KMS-11 (cell line): ENCODE results near the gene ZFHX2.

Experiments used
- H2AFZ ChIP-seq: fragments of 200-600 bp; sonication (generic); 2 replicates; pipeline ENCODE4 v1.6.1; 2016; ENCODE audit warnings: antibody characterized with exemption, mixed run types, low read depth
- H3K27ac ChIP-seq: fragments of 200-600 bp; sonication (generic); 2 replicates; pipeline ENCODE4 v1.6.1; 2016; ENCODE audit warnings: mild to moderate bottlenecking, mixed run types
- H3K27me3 ChIP-seq: fragments of 200-600 bp; sonication (generic); 2 replicates; pipeline ENCODE4 v1.6.1; 2017; ENCODE audit warnings: mild to moderate bottlenecking, low read depth, mixed run types, moderate library complexity; ENCODE audit not compliant: insufficient read depth
- H3K36me3 ChIP-seq: fragments of 200-600 bp; sonication (generic); 2 replicates; pipeline ENCODE4 v1.6.1; 2017; ENCODE audit warnings: mild to moderate bottlenecking, mixed run types; ENCODE audit not compliant: insufficient read depth
- H3K4me1 ChIP-seq: fragments of 200-600 bp; sonication (generic); 2 replicates; pipeline ENCODE4 v1.6.1; 2016; ENCODE audit warnings: mild to moderate bottlenecking, low read depth, mixed run types; ENCODE audit not compliant: poor library complexity, severe bottlenecking
- H3K4me2 ChIP-seq: fragments of 200-600 bp; sonication (generic); 2 replicates; pipeline ENCODE4 v1.7.0; 2016; ENCODE audit warnings: mild to moderate bottlenecking, mixed run types
- H3K4me3 ChIP-seq: fragments of 200-600 bp; sonication (generic); IDR thresholded peaks from 2 replicates; pipeline ENCODE4 v1.6.1; 2017; ENCODE audit warnings: low read depth, low read length, mixed read lengths; ENCODE audit not compliant: insufficient read depth
- H3K79me2 ChIP-seq: fragments of 200-600 bp; sonication (generic); 2 replicates; pipeline ENCODE4 v1.6.1; 2016; ENCODE audit warnings: low read depth, mixed run types; ENCODE audit not compliant: insufficient read depth
- H3K9ac ChIP-seq: fragments of 200-600 bp; sonication (generic); 2 replicates; pipeline ENCODE4 v1.6.1; 2016; ENCODE audit warnings: mild to moderate bottlenecking, mixed run types
- H4K20me1 ChIP-seq: fragments of 200-600 bp; sonication (generic); 2 replicates; pipeline ENCODE4 v1.6.1; 2016; ENCODE audit warnings: mild to moderate bottlenecking, mixed run types; ENCODE audit not compliant: insufficient read depth
- TF ChIP-seq, protein P1 (sequence below): fragments of 200-600 bp; sonication (generic); conservative IDR thresholded peaks from 2 replicates; pipeline ENCODE4 v1.6.1; 2017; ENCODE audit warnings: low read depth, mild to moderate bottlenecking, antibody characterized with exemption, low read length, moderate library complexity, mixed read lengths

ZFHX2 gene

GRCh38 chr14:23524954-23525353 lies 26.6 kb downstream of the ZFHX2 start:
- TF ChIP-seq, protein P1, sequence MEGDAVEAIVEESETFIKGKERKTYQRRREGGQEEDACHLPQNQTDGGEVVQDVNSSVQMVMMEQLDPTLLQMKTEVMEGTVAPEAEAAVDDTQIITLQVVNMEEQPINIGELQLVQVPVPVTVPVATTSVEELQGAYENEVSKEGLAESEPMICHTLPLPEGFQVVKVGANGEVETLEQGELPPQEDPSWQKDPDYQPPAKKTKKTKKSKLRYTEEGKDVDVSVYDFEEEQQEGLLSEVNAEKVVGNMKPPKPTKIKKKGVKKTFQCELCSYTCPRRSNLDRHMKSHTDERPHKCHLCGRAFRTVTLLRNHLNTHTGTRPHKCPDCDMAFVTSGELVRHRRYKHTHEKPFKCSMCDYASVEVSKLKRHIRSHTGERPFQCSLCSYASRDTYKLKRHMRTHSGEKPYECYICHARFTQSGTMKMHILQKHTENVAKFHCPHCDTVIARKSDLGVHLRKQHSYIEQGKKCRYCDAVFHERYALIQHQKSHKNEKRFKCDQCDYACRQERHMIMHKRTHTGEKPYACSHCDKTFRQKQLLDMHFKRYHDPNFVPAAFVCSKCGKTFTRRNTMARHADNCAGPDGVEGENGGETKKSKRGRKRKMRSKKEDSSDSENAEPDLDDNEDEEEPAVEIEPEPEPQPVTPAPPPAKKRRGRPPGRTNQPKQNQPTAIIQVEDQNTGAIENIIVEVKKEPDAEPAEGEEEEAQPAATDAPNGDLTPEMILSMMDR: no peak
- Histone ChIP-seq H3K4me3 (no peak overlapping the region), H3K27ac (no peak overlapping the region), H3K4me2 (no peak overlapping the region), H3K36me3 (no peaks in the 10 kb centered on the region), H3K79me2 (no peaks in the 10 kb centered on the region), H3K27me3 (no peaks in the 10 kb centered on the region), H3K4me1 (no peaks in the 10 kb centered on the region), H2AFZ (no peak overlapping the region), H3K9ac (no peak overlapping the region), H4K20me1 (no peaks in the 10 kb centered on the region)

GRCh38 chr14:23523229-23524016 lies 28.1 kb downstream of the ZFHX2 start:
- H3K36me3 ChIP-seq: no peaks in the 10 kb centered on the region
- no peaks in the 10 kb centered on the region for H3K79me2 ChIP-seq
- no peaks in the 10 kb centered on the region for H4K20me1 ChIP-seq
- H3K4me3 ChIP-seq: no peak overlapping the region
- no peak overlapping the region for H3K27ac ChIP-seq
- H3K9ac ChIP-seq: no peak overlapping the region
- TF ChIP-seq, protein P1: no peak
- no peaks in the 10 kb centered on the region for H3K27me3 ChIP-seq
- H2AFZ ChIP-seq: no peak overlapping the region
- H3K4me2 ChIP-seq: no peak overlapping the region
- H3K4me1 ChIP-seq: no peaks in the 10 kb centered on the region

GRCh38 chr14:23522643-23523198 lies 28.8 kb downstream of the ZFHX2 start:
- Histone ChIP-seq H3K79me2 (no peaks in the 10 kb centered on the region), H3K4me1 (no peaks in the 10 kb centered on the region), H3K4me3 (no peak overlapping the region), H4K20me1 (no peaks in the 10 kb centered on the region), H3K36me3 (no peaks in the 10 kb centered on the region), H3K4me2 (no peak overlapping the region), H3K9ac (no peak overlapping the region), H3K27ac (no peak overlapping the region), H3K27me3 (no peaks in the 10 kb centered on the region), H2AFZ (no peak overlapping the region)
- TF ChIP-seq, protein P1: no peak

DNA sequence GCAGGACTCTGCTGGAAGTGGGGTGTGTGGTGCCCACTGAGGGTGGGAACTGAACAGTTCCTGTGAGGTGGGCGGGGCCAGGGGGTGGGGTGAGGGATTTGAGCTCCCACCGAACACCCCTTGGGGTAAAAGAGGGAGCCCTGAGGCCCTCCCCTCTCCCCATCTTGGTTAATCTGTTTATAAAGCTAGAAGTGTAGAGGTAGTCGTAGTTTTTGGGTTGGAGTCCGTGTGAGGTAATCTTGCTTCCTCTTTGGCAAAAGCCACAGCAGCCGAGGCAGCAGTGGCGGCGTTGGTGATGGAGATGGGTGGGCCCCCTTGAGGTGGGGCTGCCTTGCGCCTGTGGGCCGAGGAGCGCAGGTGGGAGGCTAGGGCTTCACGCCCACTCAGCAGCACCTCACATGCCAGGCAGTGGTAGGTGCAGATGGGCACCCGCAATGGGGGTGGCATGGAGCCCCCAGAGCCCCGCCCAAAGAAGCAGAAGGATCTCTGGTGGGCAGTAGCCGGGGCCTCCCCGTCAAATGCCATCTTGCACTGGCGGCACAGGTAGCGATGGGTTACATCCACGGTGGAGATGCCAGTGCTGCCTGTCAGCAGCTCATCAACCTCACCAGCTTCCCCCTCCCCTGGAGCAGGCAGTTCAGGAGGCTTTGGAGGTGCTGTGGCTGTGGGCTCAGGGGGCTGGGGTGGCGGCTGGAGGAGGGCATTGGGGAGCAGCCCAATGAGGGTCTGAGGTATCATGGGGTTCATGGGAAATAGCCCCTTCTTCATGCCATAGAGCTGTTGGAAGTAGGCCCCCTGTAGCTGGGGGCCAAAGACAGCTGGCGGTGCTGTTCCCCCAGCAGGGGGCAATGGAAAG lies 29.6 kb downstream of the ZFHX2 start:
- Histone ChIP-seq H3K4me2 (no peak overlapping the region), H3K9ac (no peak overlapping the region), H3K36me3 (no peaks in the 10 kb centered on the region), H3K4me3 (no peak overlapping the region), H3K79me2 (no peaks in the 10 kb centered on the region), H2AFZ (no peak overlapping the region), H3K27me3 (no peaks in the 10 kb centered on the region), H4K20me1 (no peaks in the 10 kb centered on the region), H3K4me1 (no peaks in the 10 kb centered on the region), H3K27ac (no peak overlapping the region)
- TF ChIP-seq, protein P1: no peak
